ENCODE results near the gene ZNF674.
"Not testable (repeated sequence)": the region's sequence is repeated elsewhere in the genome, so short reads cannot be mapped to it uniquely, and the experiment has no call there.

The ZNF674 gene

DNA sequence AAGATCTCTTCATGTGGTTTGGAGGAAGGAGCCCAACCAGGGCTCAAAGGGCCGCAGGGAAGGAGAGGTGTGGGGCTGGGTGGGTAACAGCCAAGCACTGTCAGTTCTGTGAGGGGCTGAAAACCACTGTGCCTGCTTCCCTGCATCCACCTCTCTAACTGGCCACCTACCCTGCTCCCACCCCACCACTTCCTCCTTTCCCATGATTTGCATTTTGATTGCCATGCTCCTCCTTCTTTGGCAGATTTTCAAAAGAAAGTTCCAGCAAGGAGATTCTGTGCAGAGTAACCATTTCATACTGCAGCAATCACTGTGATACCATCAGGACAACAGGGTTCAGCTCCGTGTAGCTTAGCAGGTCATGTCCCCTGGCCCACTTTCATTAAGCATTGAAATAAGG, 1.8 kb downstream of the ZNF674 start:
- POLR2A ChIA-PET = no interaction called here
- no peak overlapping the region for H3K4me3 ChIP-seq (ENCODE audit: low read depth, low read length)
- no peak for DNase-seq (ENCODE audit: low read depth, low spot score)
- TF ChIP-seq, protein P1, sequence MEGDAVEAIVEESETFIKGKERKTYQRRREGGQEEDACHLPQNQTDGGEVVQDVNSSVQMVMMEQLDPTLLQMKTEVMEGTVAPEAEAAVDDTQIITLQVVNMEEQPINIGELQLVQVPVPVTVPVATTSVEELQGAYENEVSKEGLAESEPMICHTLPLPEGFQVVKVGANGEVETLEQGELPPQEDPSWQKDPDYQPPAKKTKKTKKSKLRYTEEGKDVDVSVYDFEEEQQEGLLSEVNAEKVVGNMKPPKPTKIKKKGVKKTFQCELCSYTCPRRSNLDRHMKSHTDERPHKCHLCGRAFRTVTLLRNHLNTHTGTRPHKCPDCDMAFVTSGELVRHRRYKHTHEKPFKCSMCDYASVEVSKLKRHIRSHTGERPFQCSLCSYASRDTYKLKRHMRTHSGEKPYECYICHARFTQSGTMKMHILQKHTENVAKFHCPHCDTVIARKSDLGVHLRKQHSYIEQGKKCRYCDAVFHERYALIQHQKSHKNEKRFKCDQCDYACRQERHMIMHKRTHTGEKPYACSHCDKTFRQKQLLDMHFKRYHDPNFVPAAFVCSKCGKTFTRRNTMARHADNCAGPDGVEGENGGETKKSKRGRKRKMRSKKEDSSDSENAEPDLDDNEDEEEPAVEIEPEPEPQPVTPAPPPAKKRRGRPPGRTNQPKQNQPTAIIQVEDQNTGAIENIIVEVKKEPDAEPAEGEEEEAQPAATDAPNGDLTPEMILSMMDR (IDR thresholded peaks at IDR 0.05; ENCODE audit: insufficient read depth, low read length, missing control alignments) = no peak
- CTCF ChIA-PET = no interaction called here

DNA sequence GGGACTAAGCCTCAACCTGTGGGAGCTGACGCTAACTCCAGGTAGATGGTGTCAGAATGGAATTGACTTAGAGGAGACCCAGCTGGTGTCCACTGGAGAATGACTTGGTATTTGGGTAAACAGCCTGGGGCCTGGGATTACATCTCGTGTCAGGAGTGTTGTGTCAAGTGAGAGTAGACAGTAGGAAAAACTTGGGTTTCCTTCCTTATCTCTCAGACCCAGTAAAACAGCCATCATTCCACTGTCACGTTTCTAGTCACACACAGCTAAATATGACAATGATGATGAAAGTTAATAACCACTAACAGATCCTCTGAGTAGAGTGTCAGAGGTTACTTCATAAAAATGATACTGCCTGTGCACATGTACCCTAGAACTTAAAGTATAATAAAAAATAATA, 13.8 kb downstream of the ZNF674 start:
- no peak overlapping the region for H3K4me3 ChIP-seq (ENCODE audit: low read depth, low read length)
- ChIA-PET POLR2A (no interaction called here), CTCF (no interaction called here)
- TF ChIP-seq, protein P1 (IDR thresholded peaks at IDR 0.05; ENCODE audit: insufficient read depth, low read length, missing control alignments) = no peak
- DNase-seq (ENCODE audit: low read depth, low spot score) = no peak

GRCh38 chrX:46530404-46530908, 14.8 kb downstream of the ZNF674 start:
- H3K4me3 ChIP-seq (ENCODE audit: low read depth, low read length); CTCF ChIA-PET; POLR2A ChIA-PET; DNase-seq (ENCODE audit: low read depth, low spot score): not testable (repeated sequence)

GRCh38 chrX:46529740-46530403, 15.3 kb downstream of the ZNF674 start:
- CTCF ChIA-PET; POLR2A ChIA-PET; DNase-seq (ENCODE audit: low read depth, low spot score); H3K4me3 ChIP-seq (ENCODE audit: low read depth, low read length): not testable (repeated sequence)

DNA sequence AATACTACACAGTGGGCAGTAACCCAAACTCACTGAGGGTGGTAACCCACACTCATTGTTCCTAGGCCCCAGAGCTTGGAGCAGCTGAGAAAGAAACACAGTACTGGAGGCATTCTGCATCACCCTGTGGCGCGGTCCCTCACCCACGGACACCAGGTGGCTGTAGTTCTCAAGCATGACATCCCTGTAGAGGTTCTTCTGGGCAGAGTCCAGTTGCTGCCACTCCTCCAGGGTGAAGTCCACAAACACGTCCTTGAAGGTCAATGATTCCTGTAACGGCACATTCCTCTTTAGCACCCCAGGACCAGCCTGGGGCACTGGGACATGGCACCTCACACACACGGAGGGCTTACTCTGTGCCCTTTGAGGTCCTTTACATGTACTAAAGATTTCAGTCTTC, 16.6 kb downstream of the ZNF674 start:
- POLR2A ChIA-PET; CTCF ChIA-PET; H3K4me3 ChIP-seq (ENCODE audit: low read depth, low read length); DNase-seq (ENCODE audit: low read depth, low spot score): not testable (repeated sequence)

- ChIA-PET CTCF (no interaction called here), POLR2A (no interaction called here)
- no peak overlapping the region for H3K4me3 ChIP-seq (ENCODE audit: low read depth, low read length)
- TF ChIP-seq, protein P1 (IDR thresholded peaks at IDR 0.05; ENCODE audit: insufficient read depth, low read length, missing control alignments) = no peak
- no peak for DNase-seq (ENCODE audit: low read depth, low spot score)
Observed at GRCh38 chrX:46506076-46506475, 39.1 kb downstream of the ZNF674 start.

- H3K4me3 ChIP-seq (ENCODE audit: low read depth, low read length) = no peak overlapping the region
- CTCF ChIA-PET = no interaction called here
- DNase-seq (ENCODE audit: low read depth, low spot score) = no peak
- TF ChIP-seq, protein P1 (IDR thresholded peaks at IDR 0.05; ENCODE audit: insufficient read depth, low read length, missing control alignments) = no peak
- POLR2A ChIA-PET = no interaction called here
Observed at GRCh38 chrX:46502848-46503247, 42.4 kb downstream of the ZNF674 start.

DNA sequence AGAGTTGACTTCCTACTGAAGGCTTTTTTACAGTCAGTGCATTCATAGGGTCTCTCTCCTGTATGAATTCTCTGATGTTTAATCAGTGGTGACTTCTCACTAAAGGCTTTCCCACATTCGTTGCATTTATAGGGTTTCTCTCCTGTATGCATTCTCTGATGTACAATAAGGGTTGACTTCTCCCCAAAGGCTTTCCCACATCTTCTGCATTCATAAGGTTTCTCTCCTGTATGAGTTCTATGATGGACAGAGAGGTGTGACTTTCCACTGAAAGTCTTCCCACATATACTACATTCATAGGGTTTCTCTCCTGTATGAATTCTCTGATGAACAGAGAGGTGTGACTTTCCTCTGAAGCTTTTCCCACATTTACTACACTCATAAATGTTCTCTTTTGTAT, 45.2 kb downstream of the ZNF674 start:
- TF ChIP-seq, protein P1 (IDR thresholded peaks at IDR 0.05; ENCODE audit: insufficient read depth, low read length, missing control alignments) = no peak
- ChIA-PET POLR2A (no interaction called here), CTCF (no interaction called here)
- DNase-seq (ENCODE audit: low read depth, low spot score) = no peak
- no peak overlapping the region for H3K4me3 ChIP-seq (ENCODE audit: low read depth, low read length)

All from AG04449 (cell line).